Smooth muscle cell (in vitro differentiated cells): ENCODE measurements around the gene YIF1B. TPM values are rescaled to one million over a fixed set of nuclear protein-coding genes. Genes with fewer than 3 reads are reported as not detected.

Experiments used
- DNase-seq: peaks from one replicate; lab custom pipeline; 2025; ENCODE audit not compliant: unreplicated experiment; lab: John Stamatoyannopoulos, UW
- H2AFZ ChIP-seq: fragments of 200-600 bp; sonication (generic); 2 replicates; pipeline ENCODE4 v1.6.0; 2016; ENCODE audit warnings: antibody characterized with exemption, low read depth, mild to moderate bottlenecking
- H3F3A ChIP-seq: fragments of 200-600 bp; sonication (generic); 2 replicates; pipeline ENCODE4 v1.6.0; 2017; ENCODE audit warnings: antibody characterized with exemption, low read depth
- H3K27ac ChIP-seq: fragments of 200-600 bp; sonication (generic); 2 replicates; pipeline ENCODE4 v1.5.1; 2016; ENCODE audit warnings: low read depth, mild to moderate bottlenecking
- H3K27me3 ChIP-seq: fragments of 200-600 bp; sonication (generic); 2 replicates; pipeline ENCODE4 v1.6.1; 2016; ENCODE audit warnings: low read depth, mild to moderate bottlenecking
- H3K36me3 ChIP-seq: fragments of 200-600 bp; sonication (generic); 2 replicates; pipeline ENCODE4 v1.5.1; 2016; ENCODE audit warnings: low read depth
- H3K4me1 ChIP-seq: fragments of 200-600 bp; sonication (generic); 2 replicates; pipeline ENCODE4 v1.5.1; 2016; ENCODE audit warnings: low read depth
- H3K4me2 ChIP-seq: fragments of 200-600 bp; sonication (generic); 2 replicates; pipeline ENCODE4 v1.6.0; 2016; ENCODE audit warnings: mild to moderate bottlenecking
- H3K4me3 ChIP-seq: fragments of 200-600 bp; sonication (generic); 2 replicates; pipeline ENCODE4 v1.5.1; 2016; ENCODE audit warnings: mild to moderate bottlenecking
- H3K79me2 ChIP-seq: fragments of 200-600 bp; sonication (generic); 2 replicates; pipeline ENCODE4 v1.6.0; 2016; ENCODE audit warnings: low read depth, mild to moderate bottlenecking
- H3K9ac ChIP-seq: fragments of 200-600 bp; sonication (generic); 2 replicates; pipeline ENCODE4 v1.6.0; 2016; ENCODE audit warnings: low read depth
- H3K9me3 ChIP-seq: fragments of 200-600 bp; sonication (generic); replicated peaks from 2 replicates; pipeline ENCODE4 v1.5.1; 2016; ENCODE audit warnings: low read depth
- H4K20me1 ChIP-seq: fragments of 200-600 bp; sonication (generic); 2 replicates; pipeline ENCODE4 v1.6.0; 2016; ENCODE audit warnings: low read depth
- CTCF ChIP-seq: fragments of 200-600 bp; sonication (generic); IDR thresholded peaks from 2 replicates; pipeline ENCODE4 v1.5.1; 2017; ENCODE audit warnings: borderline replicate concordance, mild to moderate bottlenecking, antibody characterized with exemption; ENCODE audit not compliant: insufficient read depth, poor library complexity, severe bottlenecking
- whole genome bisulfite sequencing: methylation state at CpG from one replicate; pipeline ENCODE4 v1.1.7; 2016; ENCODE audit warnings: low lambda C conversion rate; 5-methylcytosine and 5-hydroxymethylcytosine counted together
- polyA plus RNA-seq: library from polyadenylated mRNA; unstranded; fragments of >200 nt; fragmentation: Nextera tagmentation; extraction: Ambion mirVana; gene quantifications from 2 replicates; pipeline ENCODE4 v1.2.1, GENCODE V29; 2016
- total RNA-seq: library from RNA; depleted of rRNA; stranded (reverse); fragments of >200 nt; gene quantifications from 2 replicates; pipeline ENCODE4 v1.2.3, GENCODE V29; 2014

Gene YIF1B
- total and polyA plus RNA-seq, 2 experiments from 2014 or later = 80.1 to 216 TPM

GRCh38 chr19:38288123-38288855 lies 27.5 kb downstream of the YIF1B start:
- H3K27me3 ChIP-seq = no peaks in the 10 kb centered on the region
- no peak for DNase-seq
- WGBS = 81% methylated on average over 13 of the region's 16 CpGs

GRCh38 chr19:38287604-38288003 lies 28.1 kb downstream of the YIF1B start:
- Histone ChIP-seq H3F3A (no peaks in the 10 kb centered on the region), H3K4me1 (peaks cover 6% of the 10 kb centered on the region), H3K79me2 (peaks cover 9% of the 10 kb centered on the region), H4K20me1 (peaks cover 7% of the 10 kb centered on the region), H3K9me3 (no peaks in the 10 kb centered on the region), H3K27ac (no peak overlapping the region), H3K4me3 (no peak overlapping the region), H2AFZ (no peak overlapping the region), H3K9ac (no peak overlapping the region), H3K4me2 (no peak overlapping the region), H3K36me3 (no peaks in the 10 kb centered on the region), H3K27me3 (no peaks in the 10 kb centered on the region)
- WGBS = 82% methylated on average over 9 of the region's 9 CpGs
- TF ChIP-seq CTCF = no peak
- DNase-seq = no peak

More at GRCh38 chr19:38288123-38288855, 27.5 kb downstream of the YIF1B start:
- Histone ChIP-seq H3K4me2 (no peak overlapping the region), H3F3A (no peaks in the 10 kb centered on the region), H2AFZ (no peak overlapping the region), H3K9me3 (no peaks in the 10 kb centered on the region), H3K79me2 (peaks cover 8% of the 10 kb centered on the region), H3K36me3 (no peaks in the 10 kb centered on the region), H3K4me1 (peaks cover 6% of the 10 kb centered on the region), H3K4me3 (no peak overlapping the region), H4K20me1 (peaks cover 4% of the 10 kb centered on the region), H3K27ac (no peak overlapping the region), H3K9ac (no peak overlapping the region)
- TF ChIP-seq CTCF = no peak

GRCh38 chr19:38285567-38285966 lies 30.2 kb downstream of the YIF1B start:
- no peaks in the 10 kb centered on the region for H3K27me3 ChIP-seq
- H3K4me1 ChIP-seq = no peaks in the 10 kb centered on the region
- no peak overlapping the region for H2AFZ ChIP-seq
- WGBS = 66% methylated on average over 5 of the region's 5 CpGs
- H3F3A ChIP-seq = no peaks in the 10 kb centered on the region
- H3K9ac ChIP-seq = no peak overlapping the region
- no peak for DNase-seq
- no peaks in the 10 kb centered on the region for H3K9me3 ChIP-seq
- peaks cover 26% of the 10 kb centered on the region for H4K20me1 ChIP-seq
- no peaks in the 10 kb centered on the region for H3K36me3 ChIP-seq
- H3K4me2 ChIP-seq = no peak overlapping the region
- H3K4me3 ChIP-seq = no peak overlapping the region
- TF ChIP-seq CTCF = no peak
- H3K27ac ChIP-seq = no peak overlapping the region
- H3K79me2 ChIP-seq = peaks cover 29% of the 10 kb centered on the region

- 80% methylated on average over 7 of the region's 7 CpGs for WGBS
- no peaks in the 10 kb centered on the region for H3K4me1 ChIP-seq
- H3K79me2 ChIP-seq = peaks cover 29% of the 10 kb centered on the region
- no peak overlapping the region for H3K27ac ChIP-seq
- no peak for TF ChIP-seq CTCF
- H3F3A ChIP-seq = no peaks in the 10 kb centered on the region
- H3K9ac ChIP-seq = no peak overlapping the region
- H3K9me3 ChIP-seq = no peaks in the 10 kb centered on the region
- peaks cover 34% of the 10 kb centered on the region for H4K20me1 ChIP-seq
- H3K4me3 ChIP-seq = no peak overlapping the region
- no peaks in the 10 kb centered on the region for H3K27me3 ChIP-seq
- no peak for DNase-seq
- no peaks in the 10 kb centered on the region for H3K36me3 ChIP-seq
- H2AFZ ChIP-seq = no peak overlapping the region
- H3K4me2 ChIP-seq = no peak overlapping the region
Measured at GRCh38 chr19:38284422-38284821, 31.3 kb downstream of the YIF1B start.
